HepG2 (cell line): ENCODE measurements around the gene IDUA. TPM values are rescaled to one million over a fixed set of nuclear protein-coding genes. Genes with fewer than 3 reads are reported as not detected.

Experiments
- MATR3 ChIP-seq: sonication (generic); formaldehyde crosslinking; IDR thresholded peaks from 2 replicates; pipeline ENCODE4 v1.4.0; 2020; ENCODE audit warnings: missing genetic modification reagents
- NR2F6 ChIP-seq, 2 experiments: IDR thresholded peaks; 2 replicates each; pipeline ENCODE4 v1.6.1; 2016; ENCODE audit warnings: antibody characterized with exemption in 1 of 2, mild to moderate bottlenecking in 1 of 2
- RXRA ChIP-seq: sonication (generic); formaldehyde crosslinking; IDR thresholded peaks from 2 replicates; pipeline ENCODE4 v1.5.1; 2020; ENCODE audit warnings: missing genetic modification reagents
- SIX1 ChIP-seq: sonication (generic); formaldehyde crosslinking; IDR thresholded peaks from 2 replicates; pipeline ENCODE4 v1.4.0; 2020; ENCODE audit warnings: missing genetic modification reagents, borderline replicate concordance
- STAG1 ChIP-seq: sonication (generic); formaldehyde crosslinking; IDR thresholded peaks from 2 replicates; pipeline ENCODE4 v1.4.0; 2020; ENCODE audit warnings: missing genetic modification reagents
- TCF7 ChIP-seq: sonication (generic); IDR thresholded peaks from 2 replicates; pipeline ENCODE4 v1.6.1; 2016; ENCODE audit warnings: antibody characterized with exemption, low read depth
- UBTF ChIP-seq: sonication (generic); formaldehyde crosslinking; IDR thresholded peaks from 2 replicates; pipeline ENCODE4 v1.4.0; 2020; ENCODE audit warnings: mild to moderate bottlenecking, missing genetic modification reagents
- ZNF280D ChIP-seq: sonication (generic); formaldehyde crosslinking; IDR thresholded peaks from 2 replicates; pipeline ENCODE4 v1.5.1; 2020; ENCODE audit warnings: mild to moderate bottlenecking, missing genetic modification reagents
- ZNF746 ChIP-seq: sonication (generic); formaldehyde crosslinking; IDR thresholded peaks from 2 replicates; pipeline ENCODE4 v1.8.0; 2022; ENCODE audit warnings: mild to moderate bottlenecking, missing genetic modification reagents
- polyA plus RNA-seq, 8 experiments: library from polyadenylated mRNA; depleted of rRNA in 3 of 8; stranded (reverse) in 7 of 8; unstranded in 1 of 8; fragments of >200 nt; fragmentation: Illumina TruSeq in 4 of 8; extraction: Trizol in 4 of 8; gene quantifications; 2 replicates each; pipeline versions ENCODE4 v1.2.1 to v1.2.3, GENCODE V29; 2011 to 2016; ENCODE audit warnings: low read depth in 4 of 8, missing spikeins in 1 of 8, mixed read lengths in 1 of 8; ENCODE audit not compliant: insufficient read depth in 1 of 8
- total RNA-seq, 5 experiments: library from RNA; depleted of rRNA; stranded (reverse); fragments of >200 nt; fragmentation: Illumina TruSeq; extraction: Trizol; gene quantifications; 2 replicates each; pipeline ENCODE4 v1.2.3, GENCODE V29; 2016; ENCODE audit warnings: low read depth in 1 of 5
- TF ChIP-seq, protein P1 (sequence below): sonication (generic); formaldehyde crosslinking; IDR thresholded peaks from 2 replicates; pipeline ENCODE4; 2020; ENCODE audit warnings: missing genetic modification reagents, mild to moderate bottlenecking, borderline replicate concordance
- TF ChIP-seq, protein P2 (sequence below): sonication (generic); formaldehyde crosslinking; IDR thresholded peaks from 2 replicates; pipeline ENCODE4 v1.4.0; 2020; ENCODE audit warnings: missing genetic modification reagents, borderline replicate concordance

IDUA gene
- total and polyA plus RNA-seq, 2 of the 13 experiments (the other 11 are each of a cell fraction or from before 2014, with no cell fraction given) = 0.77 to 1.0 TPM

- TF ChIP-seq, protein P1, sequence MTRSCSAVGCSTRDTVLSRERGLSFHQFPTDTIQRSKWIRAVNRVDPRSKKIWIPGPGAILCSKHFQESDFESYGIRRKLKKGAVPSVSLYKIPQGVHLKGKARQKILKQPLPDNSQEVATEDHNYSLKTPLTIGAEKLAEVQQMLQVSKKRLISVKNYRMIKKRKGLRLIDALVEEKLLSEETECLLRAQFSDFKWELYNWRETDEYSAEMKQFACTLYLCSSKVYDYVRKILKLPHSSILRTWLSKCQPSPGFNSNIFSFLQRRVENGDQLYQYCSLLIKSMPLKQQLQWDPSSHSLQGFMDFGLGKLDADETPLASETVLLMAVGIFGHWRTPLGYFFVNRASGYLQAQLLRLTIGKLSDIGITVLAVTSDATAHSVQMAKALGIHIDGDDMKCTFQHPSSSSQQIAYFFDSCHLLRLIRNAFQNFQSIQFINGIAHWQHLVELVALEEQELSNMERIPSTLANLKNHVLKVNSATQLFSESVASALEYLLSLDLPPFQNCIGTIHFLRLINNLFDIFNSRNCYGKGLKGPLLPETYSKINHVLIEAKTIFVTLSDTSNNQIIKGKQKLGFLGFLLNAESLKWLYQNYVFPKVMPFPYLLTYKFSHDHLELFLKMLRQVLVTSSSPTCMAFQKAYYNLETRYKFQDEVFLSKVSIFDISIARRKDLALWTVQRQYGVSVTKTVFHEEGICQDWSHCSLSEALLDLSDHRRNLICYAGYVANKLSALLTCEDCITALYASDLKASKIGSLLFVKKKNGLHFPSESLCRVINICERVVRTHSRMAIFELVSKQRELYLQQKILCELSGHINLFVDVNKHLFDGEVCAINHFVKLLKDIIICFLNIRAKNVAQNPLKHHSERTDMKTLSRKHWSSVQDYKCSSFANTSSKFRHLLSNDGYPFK (CRISPR knock-in tag) = no peak
- TF ChIP-seq RXRA (CRISPR knock-in tag) (peak; percentile 41; the same call in 1 of the 2 replicates), UBTF (CRISPR knock-in tag) (peak; percentile 38; the same call in 1 of the 2 replicates), ZNF746 (CRISPR knock-in tag) (no peak), STAG1 (no peak), NR2F6 (IDR thresholded peaks at IDR 0.05) (no peak), NR2F6 (CRISPR knock-in tag; IDR thresholded peaks at IDR 0.05) (peak; percentile 44), TCF7 (peak; percentile 18; the same call in 1 of the 2 replicates), MATR3 (CRISPR knock-in tag) (no peak), ZNF280D (no peak), SIX1 (no peak)
- TF ChIP-seq, protein P2, sequence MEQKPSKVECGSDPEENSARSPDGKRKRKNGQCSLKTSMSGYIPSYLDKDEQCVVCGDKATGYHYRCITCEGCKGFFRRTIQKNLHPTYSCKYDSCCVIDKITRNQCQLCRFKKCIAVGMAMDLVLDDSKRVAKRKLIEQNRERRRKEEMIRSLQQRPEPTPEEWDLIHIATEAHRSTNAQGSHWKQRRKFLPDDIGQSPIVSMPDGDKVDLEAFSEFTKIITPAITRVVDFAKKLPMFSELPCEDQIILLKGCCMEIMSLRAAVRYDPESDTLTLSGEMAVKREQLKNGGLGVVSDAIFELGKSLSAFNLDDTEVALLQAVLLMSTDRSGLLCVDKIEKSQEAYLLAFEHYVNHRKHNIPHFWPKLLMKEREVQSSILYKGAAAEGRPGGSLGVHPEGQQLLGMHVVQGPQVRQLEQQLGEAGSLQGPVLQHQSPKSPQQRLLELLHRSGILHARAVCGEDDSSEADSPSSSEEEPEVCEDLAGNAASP (CRISPR knock-in tag) = peak; percentile 40; the same call in 1 of the 2 replicates
Measured at GRCh38 chr4:1038948-1039492, 52.2 kb downstream of the IDUA start (continued).
